ENCODE data around the gene N4BP2. TPM values are rescaled to one million over a fixed set of nuclear protein-coding genes. Genes with fewer than 3 reads are reported as not detected.

The N4BP2 gene
- total RNA-seq, 1 experiment from 2014 or later, result 7.8 TPM

GRCh38 chr4:40040908-40041307 lies 15.7 kb upstream of the N4BP2 start:
- Histone ChIP-seq H3K9me3 (ENCODE audit: insufficient read depth, low read depth) (no peaks in the 10 kb centered on the region), H3K27ac (no peak overlapping the region), H3K79me2 (ENCODE audit: low read depth) (no peaks in the 10 kb centered on the region), H3K27me3 (ENCODE audit: insufficient read depth, low read depth) (no peaks in the 10 kb centered on the region), H3K36me3 (ENCODE audit: low read depth) (no peaks in the 10 kb centered on the region), H3K4me2 (no peak overlapping the region), H3K4me3 (no peak overlapping the region), H3K9me2 (ENCODE audit: insufficient read depth) (no peaks in the 10 kb centered on the region), H3F3A (ENCODE audit: insufficient read depth, low read depth) (peaks cover 13% of the 10 kb centered on the region; the same call in 1 of the 2 replicates), H4K20me1 (ENCODE audit: insufficient read depth) (no peaks in the 10 kb centered on the region), H3K4me1 (replicated peaks; ENCODE audit: insufficient read depth) (peaks cover 5% of the 10 kb centered on the region), H2AFZ (no peak overlapping the region)
- ChIA-PET CTCF (no interaction called here), POLR2A (ENCODE audit: unreplicated experiment) (interaction anchor here (0.6 kb wide), 1 partner anchor 18 kb away, joined by 18 read pairs; no protein-coding TSS in a partner anchor)
- intact Hi-C loops (cut with micrococcal nuclease; ENCODE audit: unreplicated experiment), result no loop called here
- no peak for TF ChIP-seq EZH2 (IDR thresholded peaks at IDR 0.05; ENCODE audit: low read depth)
- TF ChIP-seq, protein P1, sequence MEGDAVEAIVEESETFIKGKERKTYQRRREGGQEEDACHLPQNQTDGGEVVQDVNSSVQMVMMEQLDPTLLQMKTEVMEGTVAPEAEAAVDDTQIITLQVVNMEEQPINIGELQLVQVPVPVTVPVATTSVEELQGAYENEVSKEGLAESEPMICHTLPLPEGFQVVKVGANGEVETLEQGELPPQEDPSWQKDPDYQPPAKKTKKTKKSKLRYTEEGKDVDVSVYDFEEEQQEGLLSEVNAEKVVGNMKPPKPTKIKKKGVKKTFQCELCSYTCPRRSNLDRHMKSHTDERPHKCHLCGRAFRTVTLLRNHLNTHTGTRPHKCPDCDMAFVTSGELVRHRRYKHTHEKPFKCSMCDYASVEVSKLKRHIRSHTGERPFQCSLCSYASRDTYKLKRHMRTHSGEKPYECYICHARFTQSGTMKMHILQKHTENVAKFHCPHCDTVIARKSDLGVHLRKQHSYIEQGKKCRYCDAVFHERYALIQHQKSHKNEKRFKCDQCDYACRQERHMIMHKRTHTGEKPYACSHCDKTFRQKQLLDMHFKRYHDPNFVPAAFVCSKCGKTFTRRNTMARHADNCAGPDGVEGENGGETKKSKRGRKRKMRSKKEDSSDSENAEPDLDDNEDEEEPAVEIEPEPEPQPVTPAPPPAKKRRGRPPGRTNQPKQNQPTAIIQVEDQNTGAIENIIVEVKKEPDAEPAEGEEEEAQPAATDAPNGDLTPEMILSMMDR (conservative IDR thresholded peaks at IDR 0.05), result no peak
- BruUV-seq (replicated peaks), result no TSS peak
- DNase-seq, result no peak

DNA sequence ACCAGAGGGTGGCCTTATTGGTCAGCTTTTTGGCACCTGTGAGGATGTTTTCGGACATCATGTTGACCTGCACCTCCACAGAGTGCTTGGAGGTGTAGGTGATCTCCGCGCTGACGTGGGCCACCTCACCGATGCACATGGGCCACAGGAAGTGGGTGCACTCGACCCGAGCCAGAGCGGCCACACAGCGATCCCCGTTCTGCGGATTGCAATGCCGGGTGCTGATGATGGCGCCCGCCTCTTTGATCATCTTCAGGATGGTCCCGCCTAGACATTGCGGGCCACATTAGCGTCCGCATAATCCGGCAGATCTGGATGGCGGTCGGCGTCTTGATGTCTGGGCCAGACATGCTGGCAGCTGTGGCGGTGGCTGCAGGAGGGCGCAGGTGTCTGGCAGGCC lies 12.9 kb upstream of the N4BP2 start:
- ChIA-PET CTCF (no interaction called here), POLR2A (ENCODE audit: unreplicated experiment) (no interaction called here)

DNA sequence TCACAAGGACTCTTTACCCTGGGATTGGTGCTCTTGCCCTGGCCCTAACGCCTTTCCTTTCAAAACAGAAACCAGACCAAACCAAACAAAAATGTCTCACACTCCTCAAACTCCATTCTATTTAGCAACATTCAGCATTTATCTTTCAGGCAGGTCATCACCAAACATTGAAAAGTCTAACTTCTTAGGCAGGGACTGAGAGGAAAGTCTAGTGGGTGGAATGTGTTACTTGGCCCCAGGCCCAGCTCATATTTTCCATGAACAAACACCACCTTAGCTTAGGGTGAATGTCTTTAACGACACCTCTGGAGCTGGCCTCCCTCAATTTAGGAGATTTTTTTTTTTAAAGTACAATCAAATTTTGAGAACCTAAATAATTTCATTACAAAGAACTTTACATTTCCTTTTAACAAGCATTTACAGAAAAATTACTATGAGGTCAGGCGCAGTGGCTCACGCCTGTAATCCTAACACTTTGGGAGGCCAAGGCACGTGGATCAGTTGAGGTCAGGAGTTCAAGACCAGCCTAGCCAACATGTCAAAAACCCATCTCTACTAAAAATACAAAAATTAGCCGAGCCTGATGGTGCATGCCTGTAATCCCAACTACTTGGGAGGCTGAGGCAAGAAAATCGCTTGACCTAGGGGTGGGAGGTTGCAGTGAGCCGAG lies 10.2 kb upstream of the N4BP2 start:
- Histone ChIP-seq H3F3A (ENCODE audit: insufficient read depth, low read depth) (peaks cover 10% of the 10 kb centered on the region; the same call in 1 of the 2 replicates), H3K27ac (peak overlapping the region; percentile 46; the same call in 1 of the 2 replicates), H3K9me2 (ENCODE audit: insufficient read depth) (no peaks in the 10 kb centered on the region), H3K27me3 (ENCODE audit: insufficient read depth, low read depth) (no peaks in the 10 kb centered on the region), H3K4me2 (peak overlapping the region; percentile 12; the same call in 1 of the 2 replicates), H3K9me3 (ENCODE audit: insufficient read depth, low read depth) (no peaks in the 10 kb centered on the region), H3K4me1 (replicated peaks; ENCODE audit: insufficient read depth) (0 out of 2 replicates have a peak, but pooled peaks cover 9% of the 10 kb centered on the region), H4K20me1 (ENCODE audit: insufficient read depth) (no peaks in the 10 kb centered on the region), H3K4me3 (no peak overlapping the region), H3K79me2 (ENCODE audit: low read depth) (no peaks in the 10 kb centered on the region), H3K36me3 (ENCODE audit: low read depth) (no peaks in the 10 kb centered on the region), H2AFZ (no peak overlapping the region)
- ChIA-PET CTCF (no interaction called here), POLR2A (ENCODE audit: unreplicated experiment) (interaction anchor here (0.5 to 0.6 kb wide), 2 partner anchors 12 to 200 kb away, joined by 3 read pairs; no protein-coding TSS in a partner anchor)
- TF ChIP-seq EZH2 (IDR thresholded peaks at IDR 0.05; ENCODE audit: low read depth), result no peak
- TF ChIP-seq, protein P1 (conservative IDR thresholded peaks at IDR 0.05), result no peak
- no TSS peak for BruUV-seq (replicated peaks)
- intact Hi-C loops (cut with micrococcal nuclease; ENCODE audit: unreplicated experiment), result loop anchor here (2.0 kb wide), 1 partner anchor 58 kb away; no protein-coding TSS in a partner anchor
- peak; percentile 42 to 65 for DNase-seq

More for the DNA sequence above, 12.9 kb upstream of the N4BP2 start:
- Histone ChIP-seq H3F3A (ENCODE audit: insufficient read depth, low read depth) (peaks cover 19% of the 10 kb centered on the region; the same call in 1 of the 2 replicates), H3K27ac (no peak overlapping the region), H3K27me3 (ENCODE audit: insufficient read depth, low read depth) (no peaks in the 10 kb centered on the region), H4K20me1 (ENCODE audit: insufficient read depth) (no peaks in the 10 kb centered on the region), H3K4me1 (replicated peaks; ENCODE audit: insufficient read depth) (peaks cover 12% of the 10 kb centered on the region), H3K4me3 (no peak overlapping the region), H3K9me3 (ENCODE audit: insufficient read depth, low read depth) (no peaks in the 10 kb centered on the region), H3K79me2 (ENCODE audit: low read depth) (no peaks in the 10 kb centered on the region), H3K4me2 (no peak overlapping the region), H3K36me3 (ENCODE audit: low read depth) (no peaks in the 10 kb centered on the region), H3K9me2 (ENCODE audit: insufficient read depth) (no peaks in the 10 kb centered on the region), H2AFZ (no peak overlapping the region)
- TF ChIP-seq, protein P1 (conservative IDR thresholded peaks at IDR 0.05), result no peak
- TF ChIP-seq EZH2 (IDR thresholded peaks at IDR 0.05; ENCODE audit: low read depth), result no peak
- no TSS peak for BruUV-seq (replicated peaks)
- intact Hi-C loops (cut with micrococcal nuclease; ENCODE audit: unreplicated experiment), result no loop called here
- no peak for DNase-seq
